Activated CD4-positive, alpha-beta T cell treated with anti-CD3 and anti-CD28 coated beads for 4 hours (primary cell): Measurements from ENCODE around the gene ADGRG3.
"Not testable (repeated sequence)": the region's sequence is repeated elsewhere in the genome, so short reads cannot be mapped to it uniquely, and the experiment has no call there.

Experiments used
- DNase-seq, 2 donors: peaks; one replicate each; pipeline ENCODE4 v3.0.0-alpha.2; 2020

Gene ADGRG3

GRCh38 chr16:57699481-57699880 lies 31.4 kb downstream of the ADGRG3 start:
- no peak for DNase-seq

- no peak for DNase-seq
These were observed 31.8 kb downstream of the ADGRG3 start for GRCh38 chr16:57699899-57700298.

- no peak for DNase-seq
These were observed 32.9 kb downstream of the ADGRG3 start for GRCh38 chr16:57700781-57701551.

GRCh38 chr16:57701759-57702371 lies 33.8 kb downstream of the ADGRG3 start:
- DNase-seq = no peak

- DNase-seq = no peak
These were observed 35.4 kb downstream of the ADGRG3 start for GRCh38 chr16:57703416-57704010.

GRCh38 chr16:57704011-57704904 lies 36.2 kb downstream of the ADGRG3 start:
- DNase-seq = no peak

- DNase-seq = no peak
These were observed 37.1 kb downstream of the ADGRG3 start for GRCh38 chr16:57704905-57705852.

GRCh38 chr16:57706717-57707116 lies 38.6 kb downstream of the ADGRG3 start:
- no peak for DNase-seq

- DNase-seq = no peak
These were observed 39.2 kb downstream of the ADGRG3 start for GRCh38 chr16:57707331-57707730.

GRCh38 chr16:57708168-57708567 lies 40.1 kb downstream of the ADGRG3 start:
- DNase-seq = no peak

- no peak for DNase-seq
These were observed 41.6 kb downstream of the ADGRG3 start for GRCh38 chr16:57709663-57710062.

- no peak for DNase-seq
These were observed 43.2 kb downstream of the ADGRG3 start for GRCh38 chr16:57711346-57711745.

GRCh38 chr16:57711993-57712392 lies 43.9 kb downstream of the ADGRG3 start:
- DNase-seq = no peak

GRCh38 chr16:57712569-57712968 lies 44.5 kb downstream of the ADGRG3 start:
- DNase-seq = not testable (repeated sequence)

- DNase-seq = no peak
These were observed 45.5 kb downstream of the ADGRG3 start for GRCh38 chr16:57713596-57713995.

GRCh38 chr16:57714047-57714446 lies 45.9 kb downstream of the ADGRG3 start:
- no peak for DNase-seq

- DNase-seq = peak in 1 of 2 donors; percentile 19
These were observed 52.1 kb downstream of the ADGRG3 start for GRCh38 chr16:57720142-57720575.

- no peak for DNase-seq
These were observed 53.5 kb downstream of the ADGRG3 start for GRCh38 chr16:57721356-57722209.

GRCh38 chr16:57722210-57722499 lies 54.0 kb downstream of the ADGRG3 start:
- no peak for DNase-seq

- no peak for DNase-seq
These were observed 54.5 kb downstream of the ADGRG3 start for GRCh38 chr16:57722651-57723050.

GRCh38 chr16:57723170-57723569 lies 55.1 kb downstream of the ADGRG3 start:
- DNase-seq = no peak
